ENCODE results near the gene PPIL1. TPM values are rescaled to one million over a fixed set of nuclear protein-coding genes. Genes with fewer than 3 reads are reported as not detected.

The PPIL1 gene
- total and polyA plus RNA-seq, 2 experiments from 2014 or later = 51.7 to 53.0 TPM

- Histone ChIP-seq H3K27me3 (no peaks in the 10 kb centered on the region), H3K36me3 (replicated peaks; ENCODE audit: insufficient read depth, low read depth) (no peaks in the 10 kb centered on the region)
- WGBS (ENCODE audit: low lambda C conversion rate, missing lambda C conversion rate) = 69% methylated on average over 8 of the region's 8 CpGs
Observed at GRCh38 chr6:36805917-36806316, 68.7 kb downstream of the PPIL1 start.

GRCh38 chr6:36805096-36805797, 69.4 kb downstream of the PPIL1 start:
- no peak for TF ChIP-seq EZH2phosphoT487 (IDR thresholded peaks at IDR 0.05; ENCODE audit: low read depth, severe bottlenecking, unreplicated experiment)
- TF ChIP-seq, protein P1, sequence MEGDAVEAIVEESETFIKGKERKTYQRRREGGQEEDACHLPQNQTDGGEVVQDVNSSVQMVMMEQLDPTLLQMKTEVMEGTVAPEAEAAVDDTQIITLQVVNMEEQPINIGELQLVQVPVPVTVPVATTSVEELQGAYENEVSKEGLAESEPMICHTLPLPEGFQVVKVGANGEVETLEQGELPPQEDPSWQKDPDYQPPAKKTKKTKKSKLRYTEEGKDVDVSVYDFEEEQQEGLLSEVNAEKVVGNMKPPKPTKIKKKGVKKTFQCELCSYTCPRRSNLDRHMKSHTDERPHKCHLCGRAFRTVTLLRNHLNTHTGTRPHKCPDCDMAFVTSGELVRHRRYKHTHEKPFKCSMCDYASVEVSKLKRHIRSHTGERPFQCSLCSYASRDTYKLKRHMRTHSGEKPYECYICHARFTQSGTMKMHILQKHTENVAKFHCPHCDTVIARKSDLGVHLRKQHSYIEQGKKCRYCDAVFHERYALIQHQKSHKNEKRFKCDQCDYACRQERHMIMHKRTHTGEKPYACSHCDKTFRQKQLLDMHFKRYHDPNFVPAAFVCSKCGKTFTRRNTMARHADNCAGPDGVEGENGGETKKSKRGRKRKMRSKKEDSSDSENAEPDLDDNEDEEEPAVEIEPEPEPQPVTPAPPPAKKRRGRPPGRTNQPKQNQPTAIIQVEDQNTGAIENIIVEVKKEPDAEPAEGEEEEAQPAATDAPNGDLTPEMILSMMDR (IDR thresholded peaks at IDR 0.05; ENCODE audit: poor library complexity) = no peak
- no peak for TF ChIP-seq EZH2 (IDR thresholded peaks at IDR 0.05; ENCODE audit: borderline replicate concordance)
- peaks cover 3% of the 10 kb centered on the region for H3K4me1 ChIP-seq (ENCODE audit: insufficient read depth)
- 60% methylated on average over 7 of the region's 7 CpGs for WGBS (ENCODE audit: low lambda C conversion rate, missing lambda C conversion rate)
- H3K36me3 ChIP-seq (replicated peaks; ENCODE audit: insufficient read depth, low read depth) = no peaks in the 10 kb centered on the region
- H4K20me1 ChIP-seq (ENCODE audit: insufficient read depth, poor library complexity, severe bottlenecking) = no peaks in the 10 kb centered on the region
- H3K9me3 ChIP-seq (ENCODE audit: low read depth) = no peaks in the 10 kb centered on the region
- H3K27ac ChIP-seq = no peak overlapping the region
- H3K9me2 ChIP-seq (replicated peaks; ENCODE audit: insufficient read depth) = no peaks in the 10 kb centered on the region
- DNase-seq (ENCODE audit: low spot score) = no peak
- no peak overlapping the region for H3K4me3 ChIP-seq
- no peak overlapping the region for H3K4me2 ChIP-seq
- no peaks in the 10 kb centered on the region for H3K79me2 ChIP-seq
- H2AFZ ChIP-seq = no peak overlapping the region
- H3K27me3 ChIP-seq = no peaks in the 10 kb centered on the region

More at GRCh38 chr6:36805917-36806316, 68.7 kb downstream of the PPIL1 start:
- no peaks in the 10 kb centered on the region for H3K9me2 ChIP-seq (replicated peaks; ENCODE audit: insufficient read depth)
- DNase-seq (ENCODE audit: low spot score) = no peak
- H3K4me2 ChIP-seq = no peak overlapping the region
- no peak overlapping the region for H3K27ac ChIP-seq
- H4K20me1 ChIP-seq (ENCODE audit: insufficient read depth, poor library complexity, severe bottlenecking) = no peaks in the 10 kb centered on the region
- H3K4me3 ChIP-seq = no peak overlapping the region
- TF ChIP-seq, protein P1 (IDR thresholded peaks at IDR 0.05; ENCODE audit: poor library complexity) = no peak
- no peak for TF ChIP-seq EZH2phosphoT487 (IDR thresholded peaks at IDR 0.05; ENCODE audit: low read depth, severe bottlenecking, unreplicated experiment)
- TF ChIP-seq EZH2 (IDR thresholded peaks at IDR 0.05; ENCODE audit: borderline replicate concordance) = no peak
- no peaks in the 10 kb centered on the region for H3K9me3 ChIP-seq (ENCODE audit: low read depth)
- no peaks in the 10 kb centered on the region for H3K79me2 ChIP-seq
- no peak overlapping the region for H2AFZ ChIP-seq
- H3K4me1 ChIP-seq (ENCODE audit: insufficient read depth) = peaks cover under 1% of the 10 kb centered on the region

Other genes with a start within 250 kb of the PPIL1 start
- 246 TPM in 2 replicates for gene CDKN1A, start 196.1 kb downstream of the PPIL1 start, total RNA-seq
- gene CDKN1A, start 196.1 kb downstream of the PPIL1 start, polyA plus RNA-seq = 318 and 344 TPM in 2 replicates
- not detected in 2 replicates for gene RAB44, start 177.0 kb downstream of the PPIL1 start, total RNA-seq
- not detected in 2 replicates for gene RAB44, start 177.0 kb downstream of the PPIL1 start, polyA plus RNA-seq
- gene CPNE5, start 35.4 kb downstream of the PPIL1 start, total RNA-seq = 0.30 and 1.4 TPM in 2 replicates
- 0.55 and 1.2 TPM in 2 replicates for gene CPNE5, start 35.4 kb downstream of the PPIL1 start, polyA plus RNA-seq
- 39.6 and 44.8 TPM in 2 replicates for gene C6orf89, start 11.1 kb upstream of the PPIL1 start, total RNA-seq
- 39.2 and 45.2 TPM in 2 replicates for gene C6orf89, start 11.1 kb upstream of the PPIL1 start, polyA plus RNA-seq
- gene PI16, start 79.9 kb upstream of the PPIL1 start, total RNA-seq = not detected in 2 replicates
- 0.28 TPM in 1 of 2 replicates, not detected in the other for gene PI16, start 79.9 kb upstream of the PPIL1 start, polyA plus RNA-seq
- 184 and 203 TPM in 2 replicates for gene MTCH1, start 111.4 kb upstream of the PPIL1 start, total RNA-seq
- gene MTCH1, start 111.4 kb upstream of the PPIL1 start, polyA plus RNA-seq = 359 and 395 TPM in 2 replicates
- gene FGD2, start 130.9 kb upstream of the PPIL1 start, total RNA-seq = 2.5 and 4.6 TPM in 2 replicates
- gene FGD2, start 130.9 kb upstream of the PPIL1 start, polyA plus RNA-seq = 3.7 and 5.2 TPM in 2 replicates

Data from hepatocyte (in vitro differentiated cells).